HG03039 (cell line): ENCODE measurements around the gene NEUROG2.
"Not testable (repeated sequence)": the region's sequence is repeated elsewhere in the genome, so short reads cannot be mapped to it uniquely, and the experiment has no call there.

Source experiments
- ATAC-seq: cut with Tn5 transposase; IDR thresholded peaks from one replicate; pipeline ENCODE4 v1.9.1; 2021; ENCODE audit warnings: mild to moderate bottlenecking, moderate library complexity; ENCODE audit not compliant: unreplicated experiment

The NEUROG2 gene

DNA sequence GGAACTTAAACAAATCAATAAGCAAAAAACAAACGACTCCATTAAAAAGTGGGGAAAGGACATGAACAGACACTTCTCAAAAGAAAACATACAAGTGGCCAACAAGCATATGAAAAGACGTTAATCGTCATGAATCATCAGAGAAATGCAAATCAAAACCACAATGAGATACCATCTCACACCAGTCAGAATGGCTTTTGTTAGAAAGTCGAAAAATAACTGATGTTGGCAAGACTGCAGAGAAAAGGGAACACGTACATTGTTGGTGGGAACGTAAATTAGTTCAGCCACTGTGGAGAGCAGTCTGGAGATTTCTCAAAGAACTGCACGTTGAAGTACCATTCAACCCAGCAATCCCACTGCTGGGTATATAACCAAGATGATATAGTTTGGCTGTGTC lies 23.7 kb downstream of the NEUROG2 start:
- ATAC-seq = no peak

DNA sequence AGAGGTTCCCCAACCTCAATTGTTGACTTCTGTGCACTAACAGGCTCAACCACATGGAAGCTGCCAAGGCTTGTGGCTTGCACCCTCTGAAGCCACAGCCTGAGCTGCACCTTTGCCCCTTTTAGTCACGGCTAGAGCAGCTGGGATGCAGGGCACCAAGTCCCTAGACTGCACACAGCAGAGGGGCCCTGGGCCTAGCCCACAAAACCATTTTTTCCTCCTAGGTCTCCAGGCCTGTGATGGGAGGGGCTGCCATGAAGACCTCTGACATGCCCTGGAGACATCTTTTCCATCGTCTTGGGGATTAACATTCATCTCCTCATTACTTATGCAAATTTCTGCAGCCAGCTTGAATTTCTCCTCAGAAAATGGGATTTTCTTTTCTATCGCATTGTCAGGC lies 25.2 kb downstream of the NEUROG2 start:
- ATAC-seq = not testable (repeated sequence)

DNA sequence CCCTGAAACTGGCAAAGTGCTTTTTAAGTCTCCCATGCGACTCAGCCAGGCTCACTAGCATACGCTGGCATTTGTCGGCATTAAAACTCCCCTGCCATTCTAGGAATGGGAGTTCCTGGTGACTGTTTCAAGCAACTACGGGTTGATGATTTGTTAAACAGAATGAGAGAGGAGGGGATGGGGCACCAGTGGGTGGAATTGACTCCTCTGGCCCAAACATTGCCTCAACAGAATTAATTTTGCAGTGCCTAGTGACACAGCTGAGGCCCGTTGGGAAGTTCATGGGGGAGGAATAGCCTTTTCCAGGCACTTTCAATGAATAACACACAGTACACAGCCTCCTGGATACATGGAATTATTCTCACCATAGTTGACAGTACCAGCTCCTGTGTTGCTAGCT lies 30.1 kb downstream of the NEUROG2 start:
- ATAC-seq = no peak

DNA sequence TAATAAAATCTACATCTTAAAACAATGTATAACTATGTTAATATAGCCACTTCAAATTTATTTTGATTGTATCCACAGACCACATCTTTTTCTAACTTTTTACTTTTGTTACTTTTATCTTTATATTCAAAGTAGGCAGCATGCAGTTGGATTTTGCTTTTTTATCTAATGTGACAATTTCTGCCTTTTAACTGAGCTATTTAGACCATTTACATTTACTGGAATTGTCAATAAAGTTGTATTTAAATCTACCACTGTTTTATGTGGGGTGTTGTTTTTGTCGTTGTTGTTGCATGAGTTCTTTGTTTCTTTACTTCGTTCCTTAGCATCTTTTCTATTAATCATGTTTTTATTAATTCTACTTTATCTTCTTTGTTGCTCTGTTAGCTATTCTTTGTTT lies 42.0 kb downstream of the NEUROG2 start:
- no peak for ATAC-seq

DNA sequence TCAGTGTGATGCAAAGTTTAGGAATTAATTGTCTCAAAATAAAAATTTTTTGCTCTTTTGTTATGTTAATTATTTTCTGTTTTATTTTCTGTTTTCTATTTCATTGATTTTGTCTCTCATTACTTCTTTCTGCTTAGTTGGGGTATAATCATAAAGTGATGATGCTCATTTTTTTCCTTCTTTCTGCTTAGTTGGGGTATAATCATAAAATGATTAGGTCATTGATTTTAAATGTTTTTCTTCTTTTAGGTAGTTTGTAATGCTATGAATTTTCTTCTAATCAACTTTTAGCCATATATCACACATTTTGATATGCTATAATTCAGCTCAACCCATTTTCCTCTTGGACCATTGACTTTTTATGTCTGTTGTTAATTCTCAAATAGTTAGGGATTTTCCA lies 43.7 kb downstream of the NEUROG2 start:
- ATAC-seq = no peak
